ENCODE measurements around the gene ANK3.

The ANK3 gene

DNA sequence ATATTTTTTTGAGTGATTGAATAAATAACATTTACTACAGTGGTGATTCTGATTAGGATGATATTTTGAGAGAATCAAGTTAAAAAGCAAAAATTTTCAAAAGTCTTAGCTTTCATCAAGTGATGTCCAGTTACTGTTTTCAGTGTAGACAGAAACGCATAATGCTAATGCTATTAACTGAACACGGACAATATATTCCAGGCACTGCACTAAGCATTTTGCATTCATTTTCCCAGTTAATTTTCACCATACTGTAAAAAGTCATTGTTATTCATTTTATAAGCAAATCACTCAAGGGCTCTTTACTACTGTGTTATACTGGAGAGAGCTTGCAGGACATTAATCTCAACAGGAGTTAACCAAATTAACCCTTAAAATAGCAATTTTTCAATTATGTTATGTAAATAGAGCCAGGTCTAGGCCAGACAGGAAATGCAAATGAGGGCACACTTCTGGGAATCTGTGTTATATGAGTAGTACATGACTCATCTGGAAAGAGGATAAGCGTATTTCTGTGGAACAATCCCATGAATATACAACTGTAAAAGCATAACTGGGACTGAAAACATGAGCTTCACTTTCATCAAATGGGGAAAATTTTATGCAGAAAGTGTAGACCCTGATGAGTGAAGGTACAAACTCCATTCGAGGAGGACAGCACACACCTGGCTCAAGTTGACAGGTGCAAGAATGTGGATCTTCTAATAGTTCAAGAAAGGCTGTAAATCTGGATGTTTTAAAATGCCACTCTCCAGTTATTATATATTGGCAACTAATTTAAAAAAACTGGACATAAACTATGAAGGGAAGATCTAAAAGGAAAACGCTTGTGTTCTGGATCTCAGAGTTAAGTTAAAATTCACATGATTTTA is 75.4 kb downstream of the ANK3 start:
- Histone ChIP-seq H3K36me3 (ENCODE audit: control insufficient read depth in 5 of 5, insufficient read depth in 5 of 5, low read length in 5 of 5) (no peaks in the 10 kb centered on the region), H3K9me3 (ENCODE audit: control insufficient read depth in 5 of 5, low read length in 5 of 5) (no peaks in the 10 kb centered on the region), H3K27ac (ENCODE audit: low read depth, low read length) (no peak overlapping the region), H3K9ac (ENCODE audit: low read length in 5 of 5) (no peak overlapping the region), H3K4me3 (ENCODE audit: low read depth in 1 of 5, low read length in 5 of 5) (no peak overlapping the region), H3K4me1 (ENCODE audit: control insufficient read depth in 5 of 5, insufficient read depth in 5 of 5, low read length in 5 of 5) (peaks cover 0 to 5% (median 0%) of the 10 kb centered on the region in 5 donors), H3K27me3 (ENCODE audit: control insufficient read depth in 5 of 5, insufficient read depth in 4 of 5, low read length in 5 of 5) (no peaks in the 10 kb centered on the region)

DNA sequence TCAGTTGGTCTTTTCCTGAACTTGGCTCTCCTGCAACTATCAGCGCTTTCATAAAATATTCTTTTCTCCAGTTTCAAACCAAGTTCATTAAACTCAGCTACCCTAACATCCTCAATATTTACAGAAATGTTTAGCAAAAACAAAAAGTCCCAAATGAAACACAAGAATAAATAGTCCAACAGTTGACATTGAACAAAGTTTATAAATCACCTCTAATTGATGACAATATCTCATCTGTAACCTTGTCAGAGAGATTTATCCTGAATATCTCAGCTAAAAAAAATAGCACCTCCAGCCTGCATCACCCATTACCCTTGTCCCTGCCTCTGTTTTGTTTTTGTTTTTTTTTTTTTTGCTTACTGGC is 76.1 kb downstream of the ANK3 start:
- H3K9ac ChIP-seq (ENCODE audit: low read length in 5 of 5) = no peak overlapping the region
- no peak overlapping the region for H3K4me3 ChIP-seq (ENCODE audit: low read depth in 1 of 5, low read length in 5 of 5)
- peaks cover 0 to 5% (median 0%) of the 10 kb centered on the region in 5 donors for H3K4me1 ChIP-seq (ENCODE audit: control insufficient read depth in 5 of 5, insufficient read depth in 5 of 5, low read length in 5 of 5)
- no peaks in the 10 kb centered on the region for H3K9me3 ChIP-seq (ENCODE audit: control insufficient read depth in 5 of 5, low read length in 5 of 5)
- no peaks in the 10 kb centered on the region for H3K27me3 ChIP-seq (ENCODE audit: control insufficient read depth in 5 of 5, insufficient read depth in 4 of 5, low read length in 5 of 5)
- no peaks in the 10 kb centered on the region for H3K36me3 ChIP-seq (ENCODE audit: control insufficient read depth in 5 of 5, insufficient read depth in 5 of 5, low read length in 5 of 5)
- H3K27ac ChIP-seq (ENCODE audit: low read depth, low read length) = no peak overlapping the region

DNA sequence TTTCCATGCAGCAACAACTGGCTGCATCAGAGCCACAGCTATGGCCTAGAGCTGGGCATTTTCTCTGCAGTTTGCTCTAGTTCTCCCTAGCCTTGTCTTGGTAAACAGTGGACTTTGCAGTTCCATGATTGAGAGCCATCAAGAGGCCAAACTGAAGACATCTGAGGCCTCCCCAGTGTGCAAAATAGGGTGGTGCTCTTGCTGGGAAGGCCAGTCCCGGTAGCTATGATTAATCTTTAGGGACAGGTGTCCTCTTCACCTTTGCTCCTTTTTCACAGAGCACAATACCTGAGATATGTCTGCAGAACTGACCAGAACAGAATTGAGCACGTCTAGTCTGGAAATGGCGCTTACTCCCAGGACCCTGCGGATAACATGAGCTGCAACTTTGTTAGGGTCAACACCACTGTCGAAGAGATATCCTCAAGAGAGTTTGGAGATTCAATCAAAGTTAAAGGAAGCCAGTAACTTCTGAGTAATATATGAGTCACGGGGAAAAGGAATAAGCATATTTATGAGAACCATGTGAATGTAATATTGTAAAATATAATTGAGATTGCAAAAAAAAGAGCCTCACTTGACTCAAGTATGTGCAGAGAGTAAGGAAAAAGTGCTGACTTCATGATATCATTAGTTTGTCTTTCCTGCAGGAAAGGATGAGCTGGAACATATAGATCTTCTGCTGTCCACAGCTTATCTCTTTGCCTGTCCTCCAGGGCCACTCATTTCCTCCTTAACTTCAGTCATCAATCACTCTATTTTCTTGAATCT is 76.7 kb downstream of the ANK3 start:
- H3K36me3 ChIP-seq (ENCODE audit: control insufficient read depth in 5 of 5, insufficient read depth in 5 of 5, low read length in 5 of 5) = no peaks in the 10 kb centered on the region
- H3K4me3 ChIP-seq (ENCODE audit: low read depth in 1 of 5, low read length in 5 of 5) = no peak overlapping the region
- no peak overlapping the region for H3K27ac ChIP-seq (ENCODE audit: low read depth, low read length)
- no peak overlapping the region for H3K9ac ChIP-seq (ENCODE audit: low read length in 5 of 5)
- H3K27me3 ChIP-seq (ENCODE audit: control insufficient read depth in 5 of 5, insufficient read depth in 4 of 5, low read length in 5 of 5) = no peaks in the 10 kb centered on the region
- H3K4me1 ChIP-seq (ENCODE audit: control insufficient read depth in 5 of 5, insufficient read depth in 5 of 5, low read length in 5 of 5) = peaks cover 0 to 5% (median 0%) of the 10 kb centered on the region in 5 donors
- no peaks in the 10 kb centered on the region for H3K9me3 ChIP-seq (ENCODE audit: control insufficient read depth in 5 of 5, low read length in 5 of 5)

DNA sequence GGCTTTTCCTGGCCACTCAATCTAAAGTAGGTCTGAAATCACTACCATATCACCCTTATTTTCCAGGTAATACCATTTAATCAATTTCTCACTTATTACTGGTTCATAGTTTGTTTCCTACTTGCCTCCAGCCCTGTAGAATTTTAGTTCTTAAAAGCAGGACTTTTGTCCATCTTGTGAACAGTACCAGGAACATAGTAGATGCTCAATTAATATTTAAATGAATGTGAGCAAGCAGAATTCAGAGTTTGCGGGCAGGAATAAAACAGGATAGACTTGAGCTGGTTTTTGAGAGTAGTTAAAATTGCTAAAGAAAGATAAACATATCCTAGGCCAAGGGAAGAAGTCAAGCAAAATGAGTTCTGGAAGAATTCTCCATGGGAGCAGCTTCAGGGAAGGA is 77.9 kb downstream of the ANK3 start:
- Histone ChIP-seq H3K36me3 (ENCODE audit: control insufficient read depth in 5 of 5, insufficient read depth in 5 of 5, low read length in 5 of 5) (no peaks in the 10 kb centered on the region), H3K9ac (ENCODE audit: low read length in 5 of 5) (no peak overlapping the region), H3K4me3 (ENCODE audit: low read depth in 1 of 5, low read length in 5 of 5) (no peak overlapping the region), H3K9me3 (ENCODE audit: control insufficient read depth in 5 of 5, low read length in 5 of 5) (no peaks in the 10 kb centered on the region), H3K4me1 (ENCODE audit: control insufficient read depth in 5 of 5, insufficient read depth in 5 of 5, low read length in 5 of 5) (peaks cover 0 to 5% (median 0%) of the 10 kb centered on the region in 5 donors), H3K27ac (ENCODE audit: low read depth, low read length) (no peak overlapping the region), H3K27me3 (ENCODE audit: control insufficient read depth in 5 of 5, insufficient read depth in 4 of 5, low read length in 5 of 5) (no peaks in the 10 kb centered on the region)

DNA sequence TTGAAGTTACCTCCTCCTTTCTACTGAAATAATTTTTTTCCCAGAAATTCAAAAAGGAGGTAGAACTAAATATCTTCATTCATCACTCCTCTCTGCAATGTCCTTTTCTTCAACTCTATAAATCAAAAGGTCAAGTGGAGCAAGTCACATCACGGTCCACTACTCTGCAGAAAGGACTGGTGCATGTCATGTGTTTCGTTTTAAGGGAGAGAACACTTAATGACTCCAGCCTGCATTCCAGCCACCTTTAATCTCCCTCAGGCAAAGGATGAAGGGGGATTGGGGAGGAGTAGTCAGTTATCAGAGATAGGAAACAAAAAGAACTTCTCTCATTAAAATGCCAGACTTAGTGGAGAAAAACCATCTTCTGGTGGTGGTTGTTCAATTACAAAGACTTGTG is 78.9 kb downstream of the ANK3 start:
- Histone ChIP-seq H3K4me3 (ENCODE audit: low read depth in 1 of 5, low read length in 5 of 5) (no peak overlapping the region), H3K27me3 (ENCODE audit: control insufficient read depth in 5 of 5, insufficient read depth in 4 of 5, low read length in 5 of 5) (no peaks in the 10 kb centered on the region), H3K36me3 (ENCODE audit: control insufficient read depth in 5 of 5, insufficient read depth in 5 of 5, low read length in 5 of 5) (no peaks in the 10 kb centered on the region), H3K9ac (ENCODE audit: low read length in 5 of 5) (no peak overlapping the region), H3K27ac (ENCODE audit: low read depth, low read length) (no peak overlapping the region), H3K9me3 (ENCODE audit: control insufficient read depth in 5 of 5, low read length in 5 of 5) (no peaks in the 10 kb centered on the region), H3K4me1 (ENCODE audit: control insufficient read depth in 5 of 5, insufficient read depth in 5 of 5, low read length in 5 of 5) (peaks cover 0 to 5% (median 0%) of the 10 kb centered on the region in 5 donors)

DNA sequence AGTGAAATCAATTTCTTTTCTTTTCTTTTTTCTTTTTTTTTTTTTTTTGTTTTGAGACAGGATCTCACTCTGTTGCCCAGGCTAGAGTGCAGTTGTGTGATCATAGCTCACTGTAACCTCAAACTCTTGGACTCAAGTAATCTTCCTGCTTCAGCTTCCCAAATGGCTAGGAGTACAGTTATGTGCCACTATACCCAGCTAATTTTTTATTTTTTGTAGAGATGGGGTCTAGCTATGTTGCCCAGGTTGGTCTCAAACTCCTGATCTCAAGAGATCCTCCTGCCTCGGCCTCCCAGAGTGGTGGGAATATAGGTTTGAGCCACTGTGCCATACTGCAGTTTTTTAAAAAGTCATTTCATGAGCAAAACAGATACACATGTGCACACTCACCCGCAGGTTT is 79.8 kb downstream of the ANK3 start:
- no peaks in the 10 kb centered on the region for H3K27me3 ChIP-seq (ENCODE audit: control insufficient read depth in 5 of 5, insufficient read depth in 4 of 5, low read length in 5 of 5)
- no peaks in the 10 kb centered on the region for H3K36me3 ChIP-seq (ENCODE audit: control insufficient read depth in 5 of 5, insufficient read depth in 5 of 5, low read length in 5 of 5)
- no peak overlapping the region for H3K27ac ChIP-seq (ENCODE audit: low read depth, low read length)
- H3K9me3 ChIP-seq (ENCODE audit: control insufficient read depth in 5 of 5, low read length in 5 of 5) = no peaks in the 10 kb centered on the region
- H3K9ac ChIP-seq (ENCODE audit: low read length in 5 of 5) = no peak overlapping the region
- peaks cover 0 to 5% (median 0%) of the 10 kb centered on the region in 5 donors for H3K4me1 ChIP-seq (ENCODE audit: control insufficient read depth in 5 of 5, insufficient read depth in 5 of 5, low read length in 5 of 5)
- H3K4me3 ChIP-seq (ENCODE audit: low read depth in 1 of 5, low read length in 5 of 5) = no peak overlapping the region

DNA sequence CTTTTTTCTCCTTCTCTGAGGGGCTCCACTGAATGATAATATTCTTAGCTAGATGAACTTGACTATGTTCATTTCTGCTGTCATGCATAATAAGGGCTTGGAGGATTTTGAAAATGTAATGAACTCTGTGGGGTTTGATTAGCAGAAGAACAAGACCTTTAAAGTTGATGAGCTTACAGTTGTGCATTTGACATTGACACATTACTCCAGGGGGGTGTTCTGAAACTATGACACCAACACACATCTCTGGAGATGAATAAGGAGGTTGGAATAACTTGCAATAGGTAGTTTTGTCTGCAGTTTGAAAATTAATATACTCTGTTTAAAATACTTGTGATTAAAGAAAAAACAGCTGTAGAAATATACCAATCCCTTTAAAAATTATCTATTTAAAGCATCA is 80.3 kb downstream of the ANK3 start:
- H3K27me3 ChIP-seq (ENCODE audit: control insufficient read depth in 5 of 5, insufficient read depth in 4 of 5, low read length in 5 of 5) = no peaks in the 10 kb centered on the region
- H3K9me3 ChIP-seq (ENCODE audit: control insufficient read depth in 5 of 5, low read length in 5 of 5) = no peaks in the 10 kb centered on the region
- H3K36me3 ChIP-seq (ENCODE audit: control insufficient read depth in 5 of 5, insufficient read depth in 5 of 5, low read length in 5 of 5) = no peaks in the 10 kb centered on the region
- peaks cover 0 to 3% (median 0%) of the 10 kb centered on the region in 5 donors for H3K4me1 ChIP-seq (ENCODE audit: control insufficient read depth in 5 of 5, insufficient read depth in 5 of 5, low read length in 5 of 5)
- no peak overlapping the region for H3K9ac ChIP-seq (ENCODE audit: low read length in 5 of 5)
- no peak overlapping the region for H3K4me3 ChIP-seq (ENCODE audit: low read depth in 1 of 5, low read length in 5 of 5)
- no peak overlapping the region for H3K27ac ChIP-seq (ENCODE audit: low read depth, low read length)

DNA sequence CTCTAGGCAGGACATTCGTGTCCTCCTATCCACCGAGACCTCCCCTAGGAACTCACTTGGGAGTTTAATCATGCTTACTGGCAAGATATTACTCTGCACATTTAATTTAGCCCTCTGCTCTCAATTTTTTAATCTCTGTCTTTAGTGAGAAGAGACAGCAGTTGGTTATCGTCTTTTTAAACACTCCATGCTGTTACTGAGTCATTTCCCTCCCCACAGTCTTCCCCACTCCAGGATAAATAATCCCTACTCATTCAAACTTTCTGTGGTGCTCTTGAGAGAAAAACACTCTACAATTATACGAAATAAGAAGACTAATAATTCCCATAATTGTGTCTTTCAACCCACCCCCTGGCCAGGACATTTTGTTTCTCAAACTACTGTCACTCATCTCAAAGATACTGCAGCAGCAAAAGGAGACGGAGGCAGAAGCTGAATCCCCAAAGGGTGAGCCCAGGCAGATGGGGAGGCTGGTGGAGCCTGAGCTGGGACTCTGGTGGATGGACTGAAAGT is 84.2 kb downstream of the ANK3 start:
- Histone ChIP-seq H3K9ac (ENCODE audit: low read length in 5 of 5) (no peak overlapping the region), H3K36me3 (ENCODE audit: control insufficient read depth in 5 of 5, insufficient read depth in 5 of 5, low read length in 5 of 5) (no peaks in the 10 kb centered on the region), H3K4me3 (ENCODE audit: low read depth in 1 of 5, low read length in 5 of 5) (no peak overlapping the region), H3K27me3 (ENCODE audit: control insufficient read depth in 5 of 5, insufficient read depth in 4 of 5, low read length in 5 of 5) (no peaks in the 10 kb centered on the region), H3K9me3 (ENCODE audit: control insufficient read depth in 5 of 5, low read length in 5 of 5) (no peaks in the 10 kb centered on the region), H3K27ac (ENCODE audit: low read depth, low read length) (no peak overlapping the region), H3K4me1 (ENCODE audit: control insufficient read depth in 5 of 5, insufficient read depth in 5 of 5, low read length in 5 of 5) (peaks cover 0 to under 1% (median 0%) of the 10 kb centered on the region in 5 donors)

DNA sequence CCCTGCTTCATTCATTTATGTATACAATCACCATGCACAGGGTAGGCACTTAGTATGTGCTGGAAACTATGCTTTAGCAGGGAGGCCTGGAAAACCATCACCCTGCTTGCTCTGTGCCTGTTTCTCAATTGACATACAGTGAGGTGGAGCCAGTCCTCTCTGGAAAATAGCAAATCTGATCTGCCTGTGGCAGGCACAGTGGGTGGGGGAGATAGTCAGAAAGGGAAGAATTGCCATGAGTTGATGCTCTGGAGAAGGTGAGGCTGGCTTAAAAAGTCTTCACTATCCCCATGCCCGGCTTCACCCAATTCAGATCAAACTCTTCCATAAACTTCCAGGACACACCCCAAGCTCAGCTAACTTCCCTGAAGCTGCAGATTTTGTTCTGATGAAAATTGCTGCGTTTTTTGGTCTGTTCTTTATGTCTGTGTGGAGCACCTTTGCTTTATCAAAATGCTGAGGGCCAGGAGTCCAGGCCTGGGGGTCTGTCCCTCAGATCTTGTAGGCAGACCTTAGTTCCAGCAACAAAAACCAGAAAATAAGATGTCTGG is 84.8 kb downstream of the ANK3 start:
- H3K27ac ChIP-seq (ENCODE audit: low read depth, low read length) = no peak overlapping the region
- no peak overlapping the region for H3K4me3 ChIP-seq (ENCODE audit: low read depth in 1 of 5, low read length in 5 of 5)
- H3K9ac ChIP-seq (ENCODE audit: low read length in 5 of 5) = no peak overlapping the region
- peaks cover 0 to 6% (median 0%) of the 10 kb centered on the region in 5 donors for H3K4me1 ChIP-seq (ENCODE audit: control insufficient read depth in 5 of 5, insufficient read depth in 5 of 5, low read length in 5 of 5)
- H3K27me3 ChIP-seq (ENCODE audit: control insufficient read depth in 5 of 5, insufficient read depth in 4 of 5, low read length in 5 of 5) = no peaks in the 10 kb centered on the region
- H3K9me3 ChIP-seq (ENCODE audit: control insufficient read depth in 5 of 5, low read length in 5 of 5) = no peaks in the 10 kb centered on the region
- no peaks in the 10 kb centered on the region for H3K36me3 ChIP-seq (ENCODE audit: control insufficient read depth in 5 of 5, insufficient read depth in 5 of 5, low read length in 5 of 5)

DNA sequence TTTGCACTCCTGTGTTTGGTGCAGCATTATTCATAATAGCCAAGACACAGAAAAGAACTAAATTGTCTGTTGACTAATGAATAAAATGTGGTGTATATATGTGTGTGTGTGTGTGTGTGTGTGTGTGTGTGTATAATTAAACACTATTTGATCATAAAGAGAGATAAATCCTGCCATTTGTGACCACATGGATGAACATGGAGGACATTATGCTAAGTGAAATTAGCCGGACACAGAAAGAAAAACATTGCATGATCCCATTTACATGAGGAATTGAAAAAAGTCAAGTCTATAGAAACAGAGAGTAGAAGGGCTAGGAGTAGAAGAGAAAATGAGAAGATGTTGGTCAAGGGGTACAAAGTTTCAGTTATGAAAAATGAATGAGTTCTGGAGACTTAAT is 85.9 kb downstream of the ANK3 start:
- Histone ChIP-seq H3K9me3 (ENCODE audit: control insufficient read depth in 5 of 5, low read length in 5 of 5) (no peaks in the 10 kb centered on the region), H3K27ac (ENCODE audit: low read depth, low read length) (no peak overlapping the region), H3K4me1 (ENCODE audit: control insufficient read depth in 5 of 5, insufficient read depth in 5 of 5, low read length in 5 of 5) (peaks cover 0 to 7% (median 0%) of the 10 kb centered on the region in 5 donors), H3K9ac (ENCODE audit: low read length in 5 of 5) (no peak overlapping the region), H3K36me3 (ENCODE audit: control insufficient read depth in 5 of 5, insufficient read depth in 5 of 5, low read length in 5 of 5) (no peaks in the 10 kb centered on the region), H3K27me3 (ENCODE audit: control insufficient read depth in 5 of 5, insufficient read depth in 4 of 5, low read length in 5 of 5) (no peaks in the 10 kb centered on the region), H3K4me3 (ENCODE audit: low read depth in 1 of 5, low read length in 5 of 5) (no peak overlapping the region)
